VCaP (cell line): ENCODE measurements around the gene GRIK5.
A peak's percentile ranks its signal among the peaks of the same experiment; 100 is the strongest.

Source experiments
- H3K27ac ChIP-seq: fragments of 450-650 bp; 2 replicates; pipeline ENCODE4 v1.5.1; 2017
- TF ChIP-seq, protein P1 (sequence below): fragments of 450-650 bp; conservative IDR thresholded peaks from 2 replicates; pipeline ENCODE4 v1.5.1; 2017; ENCODE audit warnings: mild to moderate bottlenecking, moderate library complexity

Gene GRIK5

DNA sequence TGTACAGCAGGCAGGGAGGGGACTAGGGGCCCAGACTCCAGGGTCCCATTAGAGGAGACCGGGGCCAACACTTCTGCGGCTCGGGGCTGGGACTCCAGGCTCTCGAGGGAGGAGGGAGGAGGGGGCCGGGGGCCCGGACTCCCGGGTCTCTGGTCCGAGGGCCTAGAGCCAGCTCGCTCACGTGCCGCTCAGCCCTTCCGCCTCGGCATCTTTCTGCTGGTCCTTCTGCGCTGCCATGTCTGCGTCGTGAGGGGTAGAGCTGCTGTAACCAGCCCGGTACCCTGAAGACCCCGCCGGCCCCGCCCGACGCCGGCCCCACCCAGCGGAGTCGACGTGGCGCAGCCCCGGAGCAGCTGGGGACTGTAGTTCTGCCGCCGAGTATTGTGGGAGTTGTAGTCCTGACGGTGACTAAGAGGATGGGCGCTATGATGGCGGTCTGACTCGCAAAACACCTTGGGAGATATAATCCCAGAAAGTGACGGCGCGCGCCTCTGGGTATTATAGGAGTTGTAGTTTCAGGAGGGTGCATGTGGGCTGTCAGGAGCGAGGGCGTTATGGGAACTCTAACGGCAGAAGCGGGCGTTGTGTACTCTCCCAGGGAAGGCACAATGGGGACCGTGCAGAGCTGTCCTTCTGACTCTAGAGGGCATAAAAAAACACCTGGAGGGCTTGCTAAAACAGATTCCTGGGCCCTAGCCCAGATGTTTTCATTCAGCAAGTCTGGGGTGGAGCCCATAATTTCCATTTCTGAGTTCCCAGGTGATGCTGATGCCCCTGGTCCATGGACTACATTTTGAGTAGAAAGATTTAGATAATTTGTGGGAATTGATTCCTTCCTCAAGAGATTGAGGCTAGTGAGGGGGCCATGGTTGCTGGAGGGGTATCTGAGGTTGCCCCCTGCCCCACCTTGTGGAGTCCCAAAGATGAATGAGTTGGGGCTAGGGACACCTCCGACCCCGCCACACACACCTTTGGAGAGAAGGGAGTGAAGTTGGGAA, 110.7 kb downstream of the GRIK5 start, which contains the start of gene RABAC1:
RABAC1 (minus strand) TSS at position 266 of the 998 bp plus-strand sequence; CDS start at position 237, 29 bp downstream.
- peak within 1 kb of the TSS; percentile 85 for H3K27ac ChIP-seq
- TF ChIP-seq, protein P1, sequence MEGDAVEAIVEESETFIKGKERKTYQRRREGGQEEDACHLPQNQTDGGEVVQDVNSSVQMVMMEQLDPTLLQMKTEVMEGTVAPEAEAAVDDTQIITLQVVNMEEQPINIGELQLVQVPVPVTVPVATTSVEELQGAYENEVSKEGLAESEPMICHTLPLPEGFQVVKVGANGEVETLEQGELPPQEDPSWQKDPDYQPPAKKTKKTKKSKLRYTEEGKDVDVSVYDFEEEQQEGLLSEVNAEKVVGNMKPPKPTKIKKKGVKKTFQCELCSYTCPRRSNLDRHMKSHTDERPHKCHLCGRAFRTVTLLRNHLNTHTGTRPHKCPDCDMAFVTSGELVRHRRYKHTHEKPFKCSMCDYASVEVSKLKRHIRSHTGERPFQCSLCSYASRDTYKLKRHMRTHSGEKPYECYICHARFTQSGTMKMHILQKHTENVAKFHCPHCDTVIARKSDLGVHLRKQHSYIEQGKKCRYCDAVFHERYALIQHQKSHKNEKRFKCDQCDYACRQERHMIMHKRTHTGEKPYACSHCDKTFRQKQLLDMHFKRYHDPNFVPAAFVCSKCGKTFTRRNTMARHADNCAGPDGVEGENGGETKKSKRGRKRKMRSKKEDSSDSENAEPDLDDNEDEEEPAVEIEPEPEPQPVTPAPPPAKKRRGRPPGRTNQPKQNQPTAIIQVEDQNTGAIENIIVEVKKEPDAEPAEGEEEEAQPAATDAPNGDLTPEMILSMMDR: peak; percentile 47

DNA sequence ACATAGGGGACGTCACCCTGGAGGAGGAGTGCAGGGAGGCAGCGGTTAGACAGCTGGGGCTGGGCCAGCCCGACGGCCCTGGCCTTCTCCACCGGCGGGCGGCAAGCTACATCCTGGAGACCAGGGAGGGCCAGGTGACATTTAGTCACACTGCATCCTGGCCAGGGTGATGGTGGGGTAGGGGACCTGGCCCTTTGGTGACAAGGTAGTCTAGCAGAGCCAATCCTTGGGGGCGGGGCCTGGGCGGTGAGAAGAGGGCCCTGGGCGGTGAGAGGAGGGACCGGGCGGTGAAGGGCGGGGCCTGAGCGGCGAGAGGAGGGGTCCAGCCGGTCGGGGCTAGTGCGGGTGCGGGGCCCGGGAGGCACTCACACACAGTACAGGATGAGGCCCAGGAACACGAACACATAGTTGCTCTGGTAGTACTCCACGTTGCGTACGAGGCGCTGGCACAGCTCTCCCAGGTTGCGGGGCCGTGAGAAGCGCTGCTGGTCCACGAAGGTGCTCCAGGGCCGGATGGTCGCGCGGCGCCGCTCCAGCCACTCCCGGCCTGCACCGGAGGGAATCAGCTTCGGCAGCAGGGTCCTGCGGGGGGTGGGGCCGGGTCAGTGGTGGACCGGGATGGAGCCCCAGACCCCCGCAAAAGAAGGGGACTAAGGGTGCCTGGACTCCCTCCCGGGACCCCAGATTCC, 111.5 kb downstream of the GRIK5 start:
- TF ChIP-seq, protein P1: no peak

GRCh38 chr19:41957838-41958366, 112.1 kb downstream of the GRIK5 start:
- H3K27ac ChIP-seq: peak overlapping the region; percentile 85
- TF ChIP-seq, protein P1: peak; percentile 97

More for the DNA sequence above, 111.5 kb downstream of the GRIK5 start:
- peak overlapping the region; percentile 85 for H3K27ac ChIP-seq

GRCh38 chr19:41957161-41957837, 112.7 kb downstream of the GRIK5 start:
- H3K27ac ChIP-seq: peak overlapping the region; percentile 85
- TF ChIP-seq, protein P1: no peak

- H3K27ac ChIP-seq: no peak overlapping the region; the same call in 1 of the 2 replicates
- TF ChIP-seq, protein P1: no peak
These were observed 113.4 kb downstream of the GRIK5 start for GRCh38 chr19:41956621-41957020.

GRCh38 chr19:41955521-41955920, 114.5 kb downstream of the GRIK5 start:
- H3K27ac ChIP-seq: no peak overlapping the region
- TF ChIP-seq, protein P1: no peak
